Measurements from ENCODE around the gene ACOT9. TPM values are rescaled to one million over a fixed set of nuclear protein-coding genes. Genes with fewer than 3 reads are reported as not detected.
"Not testable (repeated sequence)": the region's sequence is repeated elsewhere in the genome, so short reads cannot be mapped to it uniquely, and the experiment has no call there.

ACOT9 gene
- total and polyA plus RNA-seq, 4 donors: 27.3 to 42.7 (median 42.2) TPM

GRCh38 chrX:23749129-23749528, 6.1 kb upstream of the ACOT9 start:
- H3K9me3 ChIP-seq (ENCODE audit: control insufficient read depth, insufficient read depth, low read length): no peaks in the 10 kb centered on the region
- DNase-seq (ENCODE audit: low read depth in 4 of 6, low spot score in 6 of 6): no peak
- 88% methylated on average over 1 of the region's 4 CpGs for WGBS (ENCODE audit: insufficient coverage)
- peaks cover 4% of the 10 kb centered on the region for H3K27me3 ChIP-seq (ENCODE audit: control insufficient read depth, insufficient read depth, low read length)
- H3K4me1 ChIP-seq (ENCODE audit: control insufficient read depth, insufficient read depth, low read length): no peaks in the 10 kb centered on the region
- H3K4me3 ChIP-seq (ENCODE audit: low read depth, low read length): no peak overlapping the region
- no peak overlapping the region for H3K27ac ChIP-seq (ENCODE audit: low read depth, low read length)
- no peaks in the 10 kb centered on the region for H3K36me3 ChIP-seq (ENCODE audit: control insufficient read depth, insufficient read depth, low read length)

DNA sequence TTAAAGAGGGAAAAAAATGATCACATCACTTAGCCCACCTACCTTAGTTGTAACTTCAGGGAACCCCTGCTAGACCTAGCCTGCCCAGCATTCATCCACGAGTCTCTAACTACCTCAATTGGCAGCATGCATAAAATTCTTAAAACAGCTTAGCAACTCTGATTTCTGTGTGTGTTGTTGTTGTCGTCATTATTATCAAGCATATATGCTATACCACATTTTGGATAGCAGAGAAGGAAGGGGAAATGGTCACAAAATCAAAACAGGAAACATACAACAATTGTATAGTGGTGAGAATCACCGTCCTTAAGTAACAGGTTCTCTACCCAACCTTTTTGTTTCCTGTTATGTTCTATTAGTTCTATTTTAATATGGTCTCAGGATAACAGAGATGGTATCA, 2.7 kb upstream of the ACOT9 start:
- Histone ChIP-seq H3K27ac (ENCODE audit: low read depth, low read length) (no peak overlapping the region), H3K4me1 (ENCODE audit: control insufficient read depth, insufficient read depth, low read length) (peaks cover 4% of the 10 kb centered on the region), H3K4me3 (ENCODE audit: low read depth, low read length) (no peak overlapping the region), H3K36me3 (ENCODE audit: control insufficient read depth, insufficient read depth, low read length) (no peaks in the 10 kb centered on the region), H3K27me3 (ENCODE audit: control insufficient read depth, insufficient read depth, low read length) (peaks cover 4% of the 10 kb centered on the region), H3K9me3 (ENCODE audit: control insufficient read depth, insufficient read depth, low read length) (no peaks in the 10 kb centered on the region)
- no CpG with 5 or more reads among the region's 3 CpGs for WGBS (ENCODE audit: insufficient coverage)
- no peak for DNase-seq (ENCODE audit: low read depth in 4 of 6, low spot score in 6 of 6)

DNA sequence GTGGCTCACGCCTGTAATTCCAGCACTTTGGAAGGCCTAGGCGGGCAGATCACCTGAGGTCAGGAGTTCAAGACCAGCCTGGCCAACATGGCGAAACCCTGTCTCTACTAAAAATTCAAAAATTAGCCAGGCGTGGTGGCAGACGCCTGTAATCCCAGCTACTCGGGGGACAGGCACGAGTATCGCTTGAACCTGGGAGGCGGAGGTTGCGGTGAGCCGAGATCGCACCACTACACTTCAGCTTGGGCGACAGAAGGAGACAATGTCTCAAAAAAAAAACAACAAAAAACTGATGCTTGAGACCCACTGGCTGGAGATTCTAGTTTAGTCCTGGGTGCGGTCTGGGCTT, 521 bp upstream of the ACOT9 start:
- DNase-seq (ENCODE audit: low read depth in 4 of 6, low spot score in 6 of 6); H3K4me1 ChIP-seq (ENCODE audit: control insufficient read depth, insufficient read depth, low read length); H3K36me3 ChIP-seq (ENCODE audit: control insufficient read depth, insufficient read depth, low read length); H3K27me3 ChIP-seq (ENCODE audit: control insufficient read depth, insufficient read depth, low read length); H3K9me3 ChIP-seq (ENCODE audit: control insufficient read depth, insufficient read depth, low read length): not testable (repeated sequence)
- WGBS (ENCODE audit: insufficient coverage): 68% methylated on average over 13 of the region's 14 CpGs
- Histone ChIP-seq H3K27ac (ENCODE audit: low read depth, low read length) (peak overlapping the region; percentile 70), H3K4me3 (ENCODE audit: low read depth, low read length) (peak overlapping the region; percentile 77)

DNA sequence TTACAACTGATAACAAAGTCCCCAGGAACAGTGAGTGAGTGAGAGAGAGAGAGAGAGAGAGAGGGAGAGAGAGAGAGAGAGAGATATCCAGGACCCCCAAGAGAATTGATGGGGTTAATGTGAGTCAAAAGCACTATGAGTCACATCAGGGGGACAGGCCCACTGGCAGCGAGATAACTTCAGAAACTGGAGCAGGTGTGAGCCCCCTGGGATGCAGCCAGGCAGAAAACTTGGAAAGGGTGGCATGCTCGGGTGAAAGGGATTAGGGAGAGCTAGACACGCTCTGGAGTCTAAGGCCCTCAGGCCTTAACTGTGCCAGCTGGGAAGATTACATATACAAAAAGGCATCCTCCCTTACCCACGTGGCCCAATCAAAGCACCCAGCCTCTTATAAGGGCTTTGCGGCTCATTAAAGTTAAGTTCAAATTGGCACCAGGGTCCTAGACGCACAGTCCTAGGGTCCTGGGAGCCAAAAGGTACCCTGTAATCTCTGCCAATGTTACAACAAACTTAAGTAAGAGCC, 841 bp downstream of the ACOT9 start:
- Histone ChIP-seq H3K4me3 (ENCODE audit: low read depth, low read length) (peak overlapping the region; percentile 77), H3K4me1 (ENCODE audit: control insufficient read depth, insufficient read depth, low read length) (peaks cover 4% of the 10 kb centered on the region), H3K36me3 (ENCODE audit: control insufficient read depth, insufficient read depth, low read length) (no peaks in the 10 kb centered on the region), H3K27me3 (ENCODE audit: control insufficient read depth, insufficient read depth, low read length) (no peaks in the 10 kb centered on the region), H3K27ac (ENCODE audit: low read depth, low read length) (peak overlapping the region; percentile 90), H3K9me3 (ENCODE audit: control insufficient read depth, insufficient read depth, low read length) (no peaks in the 10 kb centered on the region)
- 13% methylated on average over 5 of the region's 6 CpGs for WGBS (ENCODE audit: insufficient coverage)
- peak in 5 of 6 donors; percentile 6 to 66 (median 14) for DNase-seq (ENCODE audit: low read depth in 4 of 6, low spot score in 6 of 6)

GRCh38 chrX:23737413-23737812, 5.7 kb downstream of the ACOT9 start:
- Histone ChIP-seq H3K4me1 (ENCODE audit: control insufficient read depth, insufficient read depth, low read length) (no peaks in the 10 kb centered on the region), H3K27ac (ENCODE audit: low read depth, low read length) (no peak overlapping the region), H3K36me3 (ENCODE audit: control insufficient read depth, insufficient read depth, low read length) (no peaks in the 10 kb centered on the region), H3K4me3 (ENCODE audit: low read depth, low read length) (no peak overlapping the region), H3K27me3 (ENCODE audit: control insufficient read depth, insufficient read depth, low read length) (no peaks in the 10 kb centered on the region), H3K9me3 (ENCODE audit: control insufficient read depth, insufficient read depth, low read length) (no peaks in the 10 kb centered on the region)
- DNase-seq (ENCODE audit: low read depth in 4 of 6, low spot score in 6 of 6): no peak

DNA sequence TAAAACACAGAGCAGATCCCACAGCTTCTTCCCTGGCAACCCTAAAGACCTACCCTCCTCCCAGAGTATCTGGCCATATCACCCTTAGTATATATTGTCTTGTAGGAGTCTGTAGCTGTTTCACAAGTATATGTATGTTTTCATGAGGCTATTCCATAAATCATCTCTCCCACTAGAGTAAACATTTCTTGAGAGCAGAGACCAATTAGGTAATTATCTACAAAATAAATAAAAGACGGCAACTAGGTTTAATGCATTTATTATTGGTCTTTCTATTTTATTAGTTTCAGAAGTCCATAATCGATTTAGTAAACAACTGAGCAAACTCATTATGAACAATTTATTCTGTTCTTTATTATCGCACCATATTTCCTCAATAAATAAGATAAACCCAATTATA, 7.0 kb downstream of the ACOT9 start:
- no CpG with 5 or more reads among the region's 3 CpGs for WGBS (ENCODE audit: insufficient coverage)
- Histone ChIP-seq H3K9me3 (ENCODE audit: control insufficient read depth, insufficient read depth, low read length) (no peaks in the 10 kb centered on the region), H3K4me3 (ENCODE audit: low read depth, low read length) (no peak overlapping the region), H3K27me3 (ENCODE audit: control insufficient read depth, insufficient read depth, low read length) (no peaks in the 10 kb centered on the region), H3K36me3 (ENCODE audit: control insufficient read depth, insufficient read depth, low read length) (no peaks in the 10 kb centered on the region), H3K4me1 (ENCODE audit: control insufficient read depth, insufficient read depth, low read length) (no peaks in the 10 kb centered on the region), H3K27ac (ENCODE audit: low read depth, low read length) (no peak overlapping the region)
- no peak for DNase-seq (ENCODE audit: low read depth in 4 of 6, low spot score in 6 of 6)

DNA sequence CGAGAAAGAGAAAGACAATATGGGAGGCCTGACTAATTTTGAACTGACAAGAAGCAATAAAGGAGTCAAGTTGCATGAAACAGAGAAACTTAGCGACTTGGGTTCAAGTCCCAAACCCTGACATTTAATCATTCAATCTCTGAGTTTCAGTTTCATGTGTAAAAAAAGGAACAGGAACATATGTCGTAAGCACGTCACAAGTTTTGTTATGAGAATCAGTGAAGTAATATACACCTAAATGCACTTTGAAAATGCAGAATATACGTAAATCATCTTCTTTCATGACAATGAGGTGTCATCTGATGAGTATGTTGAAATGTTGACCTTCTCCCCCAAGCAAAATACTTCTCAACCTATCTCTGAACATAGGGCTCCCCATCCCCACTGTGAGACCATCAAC, 10.4 kb downstream of the ACOT9 start:
- H3K4me3 ChIP-seq (ENCODE audit: low read depth, low read length): no peak overlapping the region
- no peak for DNase-seq (ENCODE audit: low read depth in 4 of 6, low spot score in 6 of 6)
- no peaks in the 10 kb centered on the region for H3K27me3 ChIP-seq (ENCODE audit: control insufficient read depth, insufficient read depth, low read length)
- H3K36me3 ChIP-seq (ENCODE audit: control insufficient read depth, insufficient read depth, low read length): no peaks in the 10 kb centered on the region
- H3K27ac ChIP-seq (ENCODE audit: low read depth, low read length): no peak overlapping the region
- H3K4me1 ChIP-seq (ENCODE audit: control insufficient read depth, insufficient read depth, low read length): no peaks in the 10 kb centered on the region
- WGBS (ENCODE audit: insufficient coverage): no CpG with 5 or more reads among the region's 5 CpGs
- H3K9me3 ChIP-seq (ENCODE audit: control insufficient read depth, insufficient read depth, low read length): no peaks in the 10 kb centered on the region

DNA sequence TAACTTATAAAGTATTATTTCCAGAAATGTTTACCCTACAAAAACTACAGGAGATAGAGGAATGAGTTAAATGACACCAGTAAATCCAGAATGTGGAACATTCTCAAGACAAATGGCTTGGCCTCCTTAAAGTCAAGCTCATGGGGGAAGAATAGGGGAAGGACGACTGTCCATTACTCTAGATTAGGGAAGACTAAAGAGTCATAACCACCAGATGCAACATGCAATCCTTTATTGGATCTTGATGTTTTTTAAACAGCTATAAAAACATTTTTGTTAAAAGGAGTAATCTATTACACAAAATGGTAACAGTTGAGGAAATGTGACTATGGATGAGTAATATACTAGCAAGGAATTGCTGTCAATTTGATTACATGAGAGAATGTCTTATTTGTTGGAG, 11.1 kb downstream of the ACOT9 start:
- Histone ChIP-seq H3K9me3 (ENCODE audit: control insufficient read depth, insufficient read depth, low read length) (no peaks in the 10 kb centered on the region), H3K27ac (ENCODE audit: low read depth, low read length) (no peak overlapping the region), H3K4me1 (ENCODE audit: control insufficient read depth, insufficient read depth, low read length) (no peaks in the 10 kb centered on the region), H3K27me3 (ENCODE audit: control insufficient read depth, insufficient read depth, low read length) (no peaks in the 10 kb centered on the region), H3K36me3 (ENCODE audit: control insufficient read depth, insufficient read depth, low read length) (no peaks in the 10 kb centered on the region), H3K4me3 (ENCODE audit: low read depth, low read length) (no peak overlapping the region)
- DNase-seq (ENCODE audit: low read depth in 4 of 6, low spot score in 6 of 6): no peak
- WGBS (ENCODE audit: insufficient coverage): no CpG with 5 or more reads among the region's 1 CpG

DNA sequence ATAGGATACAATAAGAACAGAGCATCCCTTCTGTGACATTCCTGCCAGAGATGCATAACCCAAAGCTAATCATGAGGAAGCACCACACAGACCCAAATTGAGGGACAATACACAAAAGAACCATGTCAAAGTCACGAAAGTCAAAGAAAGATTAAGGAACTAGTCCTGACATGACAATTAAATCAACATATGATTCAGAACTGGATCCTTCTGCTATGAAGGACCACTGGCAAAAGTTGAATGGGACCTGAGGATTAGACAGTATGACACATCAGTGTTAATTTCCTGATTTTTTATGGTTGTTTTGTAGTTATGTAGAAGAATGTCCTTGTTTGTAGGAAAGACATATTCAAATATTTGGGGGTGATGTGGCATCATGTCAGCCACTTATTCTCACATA, 13.9 kb downstream of the ACOT9 start:
- no peak overlapping the region for H3K27ac ChIP-seq (ENCODE audit: low read depth, low read length)
- WGBS (ENCODE audit: insufficient coverage): no CpG with 5 or more reads among the region's 1 CpG
- no peaks in the 10 kb centered on the region for H3K27me3 ChIP-seq (ENCODE audit: control insufficient read depth, insufficient read depth, low read length)
- H3K4me3 ChIP-seq (ENCODE audit: low read depth, low read length): no peak overlapping the region
- H3K4me1 ChIP-seq (ENCODE audit: control insufficient read depth, insufficient read depth, low read length): no peaks in the 10 kb centered on the region
- H3K36me3 ChIP-seq (ENCODE audit: control insufficient read depth, insufficient read depth, low read length): no peaks in the 10 kb centered on the region
- no peak for DNase-seq (ENCODE audit: low read depth in 4 of 6, low spot score in 6 of 6)
- H3K9me3 ChIP-seq (ENCODE audit: control insufficient read depth, insufficient read depth, low read length): no peaks in the 10 kb centered on the region

- Histone ChIP-seq H3K4me3 (ENCODE audit: low read depth, low read length) (no peak overlapping the region), H3K9me3 (ENCODE audit: control insufficient read depth, insufficient read depth, low read length) (no peaks in the 10 kb centered on the region), H3K4me1 (ENCODE audit: control insufficient read depth, insufficient read depth, low read length) (no peaks in the 10 kb centered on the region), H3K27me3 (ENCODE audit: control insufficient read depth, insufficient read depth, low read length) (no peaks in the 10 kb centered on the region), H3K36me3 (ENCODE audit: control insufficient read depth, insufficient read depth, low read length) (no peaks in the 10 kb centered on the region), H3K27ac (ENCODE audit: low read depth, low read length) (no peak overlapping the region)
- no peak for DNase-seq (ENCODE audit: low read depth in 4 of 6, low spot score in 6 of 6)
- WGBS (ENCODE audit: insufficient coverage): 67% methylated on average over 2 of the region's 3 CpGs
Measured at GRCh38 chrX:23727206-23727605, 15.9 kb downstream of the ACOT9 start.
